Activated CD8-positive, alpha-beta memory T cell treated with anti-CD3 and anti-CD28 coated beads, Interleukin-2, amount 10 ng/mL, durations not matched to agents 7 days and 5 days (primary cell): ENCODE results near the gene PDC. TPM values are rescaled to one million over a fixed set of nuclear protein-coding genes. Genes with fewer than 3 reads are reported as not detected.
"Not testable (repeated sequence)": the region's sequence is repeated elsewhere in the genome, so short reads cannot be mapped to it uniquely, and the experiment has no call there.

Source experiments
- ATAC-seq: fragments of 150-1000 bp; cut with Tn5 transposase; one replicate; pipeline ENCODE4 v1.10.0; 2021; ENCODE audit warnings: moderate library complexity
- CTCF ChIA-PET: fragments of 350-600 bp; sonication (Branson Sonifier 250); formaldehyde crosslinking; loops from one replicate; lab custom pipeline; 2021; ENCODE audit warnings: antibody characterized with exemption; lab: Charles Lee
- DNase-seq: peaks from one replicate; pipeline ENCODE4 v3.0.0-alpha.2; 2020
- H3K27ac Mint-ChIP-seq: one replicate; pipeline ENCODE4 v1.8.0; 2021; ENCODE audit warnings: mild to moderate bottlenecking, mixed read lengths
- H3K27me3 Mint-ChIP-seq: one replicate; pipeline ENCODE4 v1.8.0; 2021; ENCODE audit warnings: mixed read lengths
- H3K36me3 Mint-ChIP-seq: one replicate; pipeline ENCODE4 v1.8.0; 2021; ENCODE audit warnings: mild to moderate bottlenecking, mixed read lengths
- H3K4me1 Mint-ChIP-seq: one replicate; pipeline ENCODE4 v1.8.0; 2021; ENCODE audit warnings: mixed read lengths
- H3K4me3 Mint-ChIP-seq: one replicate; pipeline ENCODE4 v1.8.0; 2021; ENCODE audit warnings: mild to moderate bottlenecking, moderate library complexity, mixed read lengths
- H3K9me3 Mint-ChIP-seq: one replicate; pipeline ENCODE4 v1.8.0; 2022; ENCODE audit warnings: low read depth, mixed read lengths
- total RNA-seq, 2 experiments: library from RNA; stranded (reverse); gene quantifications; one replicate each; pipeline ENCODE4 v1.2.3, GENCODE V29; 2021

PDC gene
- total RNA-seq, 2 experiments from 2014 or later: not detected

GRCh38 chr1:186413319-186413718, 47.6 kb downstream of the PDC start:
- CTCF ChIA-PET: no interaction called here
- Mint-ChIP-seq H3K27me3 (no peaks in the 10 kb centered on the region), H3K36me3 (peaks cover 4% of the 10 kb centered on the region), H3K4me1 (no peaks in the 10 kb centered on the region), H3K27ac (no peak overlapping the region), H3K9me3 (no peaks in the 10 kb centered on the region), H3K4me3 (no peak overlapping the region)
- ATAC-seq (no peak), DNase-seq (no peak)

GRCh38 chr1:186409091-186409490, 51.8 kb downstream of the PDC start:
- no peak for ATAC-seq
- CTCF ChIA-PET: interaction anchor here (1.3 kb wide), 1 partner anchor 34 kb away, joined by 4 read pairs; the partner anchor contains the start of genes ODR4 and TPR

GRCh38 chr1:186404454-186405051, 56.4 kb downstream of the PDC start:
- Mint-ChIP-seq H3K36me3 (peaks cover 18% of the 10 kb centered on the region), H3K27me3 (no peaks in the 10 kb centered on the region), H3K9me3 (no peaks in the 10 kb centered on the region), H3K4me3 (no peak overlapping the region), H3K27ac (no peak overlapping the region), H3K4me1 (peaks cover 10% of the 10 kb centered on the region)
- CTCF ChIA-PET: interaction anchor here (0.8 to 1.4 kb wide), 6 partner anchors 13 to 211 kb away, joined by 3 to 11 read pairs (median 4); partner anchors contain the start of genes ODR4 and TPR
- ATAC-seq (peak; percentile 70), DNase-seq (no peak)

More at GRCh38 chr1:186409091-186409490, 51.8 kb downstream of the PDC start:
- H3K9me3 Mint-ChIP-seq: no peaks in the 10 kb centered on the region
- H3K27ac Mint-ChIP-seq: no peak overlapping the region
- H3K36me3 Mint-ChIP-seq: peaks cover 13% of the 10 kb centered on the region
- no peak overlapping the region for H3K4me3 Mint-ChIP-seq
- no peaks in the 10 kb centered on the region for H3K27me3 Mint-ChIP-seq
- H3K4me1 Mint-ChIP-seq: peaks cover 7% of the 10 kb centered on the region
- DNase-seq: no peak

GRCh38 chr1:186403632-186404031, 57.3 kb downstream of the PDC start:
- Mint-ChIP-seq H3K36me3 (peaks cover 21% of the 10 kb centered on the region), H3K4me1 (peaks cover 10% of the 10 kb centered on the region), H3K27ac (no peak overlapping the region), H3K4me3 (no peak overlapping the region), H3K27me3 (no peaks in the 10 kb centered on the region), H3K9me3 (no peaks in the 10 kb centered on the region)
- DNase-seq: no peak
- no peak for ATAC-seq
- CTCF ChIA-PET: interaction anchor here (0.8 to 1.4 kb wide), 5 partner anchors 13 to 212 kb away, joined by 3 to 11 read pairs (median 4); partner anchors contain the start of genes ODR4 and TPR

GRCh38 chr1:186401446-186401845, 59.5 kb downstream of the PDC start:
- DNase-seq, H3K4me1 Mint-ChIP-seq, H3K9me3 Mint-ChIP-seq, H3K27ac Mint-ChIP-seq, H3K4me3 Mint-ChIP-seq, H3K27me3 Mint-ChIP-seq, ATAC-seq: not testable (repeated sequence)
- CTCF ChIA-PET: interaction anchor here (1.4 kb wide), 1 partner anchor 20 kb away, joined by 3 read pairs; no protein-coding TSS in a partner anchor
- peaks cover 16% of the 10 kb centered on the region for H3K36me3 Mint-ChIP-seq

Other genes starting within 250 kb of the PDC start
- under 1 TPM in 1 of 2 experiments, not detected in 1; 0.05 TPM for gene PRG4, start 164.8 kb downstream of the PDC start, total RNA-seq
- gene TPR, start 85.9 kb downstream of the PDC start, total RNA-seq: 100 to 1,000 TPM; 130 to 139 TPM
- 10 to 100 TPM; 10.7 to 12.2 TPM for gene ODR4, start 85.3 kb downstream of the PDC start, total RNA-seq
- 1 to 10 TPM in 1 of 2 experiments, not detected in 1; 2.2 TPM for gene PTGS2, start 219.3 kb upstream of the PDC start, total RNA-seq